RWPE1 (cell line): ENCODE measurements around the gene MYH4.

Experiments
- CTCF ChIA-PET: fragments of 350-600 bp; sonication (Branson Sonifier 250); formaldehyde crosslinking; extraction: SDS; loops from one replicate; lab custom pipeline; 2021; lab: Yijun Ruan, JAX
- POLR2A ChIA-PET: fragments of 400-600 bp; formaldehyde crosslinking; extraction: SDS; loops from one replicate; lab custom pipeline; 2020; ENCODE audit warnings: antibody characterized with exemption; ENCODE audit not compliant: low non-redundant PET; lab: Yijun Ruan, JAX
- DNase-seq: peaks from one replicate; pipeline ENCODE4 v3.0.0; 2012; ENCODE audit warnings: low spot score
- H3K27ac ChIP-seq: fragments of 450-650 bp; 2 replicates; pipeline ENCODE4 v1.5.1; 2017
- TF ChIP-seq, protein P1 (sequence below): fragments of 450-650 bp; conservative IDR thresholded peaks from 2 replicates; pipeline ENCODE4 v1.5.1; 2017; ENCODE audit warnings: low read depth, mild to moderate bottlenecking

MYH4 gene

GRCh38 chr17:10499950-10500349, 30.6 kb upstream of the MYH4 start:
- POLR2A ChIA-PET: no interaction called here
- DNase-seq: no peak
- CTCF ChIA-PET: no interaction called here

GRCh38 chr17:10492004-10492403, 22.6 kb upstream of the MYH4 start:
- TF ChIP-seq, protein P1, sequence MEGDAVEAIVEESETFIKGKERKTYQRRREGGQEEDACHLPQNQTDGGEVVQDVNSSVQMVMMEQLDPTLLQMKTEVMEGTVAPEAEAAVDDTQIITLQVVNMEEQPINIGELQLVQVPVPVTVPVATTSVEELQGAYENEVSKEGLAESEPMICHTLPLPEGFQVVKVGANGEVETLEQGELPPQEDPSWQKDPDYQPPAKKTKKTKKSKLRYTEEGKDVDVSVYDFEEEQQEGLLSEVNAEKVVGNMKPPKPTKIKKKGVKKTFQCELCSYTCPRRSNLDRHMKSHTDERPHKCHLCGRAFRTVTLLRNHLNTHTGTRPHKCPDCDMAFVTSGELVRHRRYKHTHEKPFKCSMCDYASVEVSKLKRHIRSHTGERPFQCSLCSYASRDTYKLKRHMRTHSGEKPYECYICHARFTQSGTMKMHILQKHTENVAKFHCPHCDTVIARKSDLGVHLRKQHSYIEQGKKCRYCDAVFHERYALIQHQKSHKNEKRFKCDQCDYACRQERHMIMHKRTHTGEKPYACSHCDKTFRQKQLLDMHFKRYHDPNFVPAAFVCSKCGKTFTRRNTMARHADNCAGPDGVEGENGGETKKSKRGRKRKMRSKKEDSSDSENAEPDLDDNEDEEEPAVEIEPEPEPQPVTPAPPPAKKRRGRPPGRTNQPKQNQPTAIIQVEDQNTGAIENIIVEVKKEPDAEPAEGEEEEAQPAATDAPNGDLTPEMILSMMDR: no peak
- no peak for DNase-seq
- no peak overlapping the region for H3K27ac ChIP-seq
- CTCF ChIA-PET: no interaction called here
- POLR2A ChIA-PET: no interaction called here

More at GRCh38 chr17:10499950-10500349, 30.6 kb upstream of the MYH4 start:
- no peak overlapping the region for H3K27ac ChIP-seq
- TF ChIP-seq, protein P1: no peak

GRCh38 chr17:10482252-10482651, 12.9 kb upstream of the MYH4 start:
- no peak overlapping the region for H3K27ac ChIP-seq
- TF ChIP-seq, protein P1: no peak
- ChIA-PET POLR2A (no interaction called here), CTCF (no interaction called here)
- no peak for DNase-seq

DNA sequence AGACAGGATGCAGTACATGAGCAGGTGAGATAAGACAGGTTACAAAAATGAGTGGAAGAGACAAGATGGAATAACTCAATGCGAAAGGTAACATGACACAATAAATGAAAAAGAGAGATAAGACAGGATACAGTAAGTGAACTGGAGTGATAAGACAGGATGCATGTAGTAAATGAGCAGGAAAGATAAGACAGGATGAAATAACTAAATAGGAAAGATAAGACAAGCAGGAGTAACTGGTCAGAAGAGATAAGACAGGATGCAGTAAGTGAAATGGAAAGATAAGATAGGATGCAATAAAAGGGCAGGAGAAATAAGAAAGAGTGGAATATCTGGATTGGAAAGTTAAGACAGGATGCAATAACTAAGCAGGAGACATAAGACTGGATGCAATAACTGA, 8.3 kb upstream of the MYH4 start:
- POLR2A ChIA-PET: no interaction called here
- H3K27ac ChIP-seq: no peak overlapping the region
- TF ChIP-seq, protein P1: no peak
- DNase-seq: no peak
- CTCF ChIA-PET: no interaction called here

DNA sequence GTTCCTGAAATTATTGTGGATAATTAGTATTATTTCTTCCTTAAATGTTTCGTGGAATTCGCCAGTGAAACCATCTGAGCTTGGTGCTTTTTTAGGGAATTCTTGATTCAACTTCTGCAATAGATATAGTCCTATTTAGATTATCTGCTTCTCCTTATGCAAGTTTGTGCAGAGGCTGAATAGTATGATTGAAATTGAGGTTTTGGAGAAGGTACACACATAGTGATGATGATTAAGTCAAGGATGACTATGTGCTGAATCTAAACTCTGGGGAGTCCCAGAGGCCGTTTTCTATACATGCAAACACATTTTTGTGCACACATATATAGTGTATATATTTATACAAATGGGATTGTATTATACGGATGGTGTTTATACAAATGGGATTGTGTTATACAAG, 5.2 kb upstream of the MYH4 start:
- CTCF ChIA-PET: interaction anchor here (0.6 kb wide), 1 partner anchor 69 kb away, joined by 3 read pairs; no protein-coding TSS in a partner anchor
- DNase-seq: no peak
- no peak overlapping the region for H3K27ac ChIP-seq
- POLR2A ChIA-PET: no interaction called here
- TF ChIP-seq, protein P1: no peak

- no peak overlapping the region for H3K27ac ChIP-seq
- TF ChIP-seq, protein P1: no peak
- DNase-seq: peak; percentile 5
- ChIA-PET CTCF (no interaction called here), POLR2A (no interaction called here)
Measured at GRCh38 chr17:10471858-10472257, 2.5 kb upstream of the MYH4 start.
